Hematopoietic multipotent progenitor cell treated with erythropoietin and hydrocortisone succinate and interleukin-3 and kit ligand, for 8 days (in vitro differentiated cells): Measurements from ENCODE around the gene DEPDC7.

Experiments
- DNase-seq: peaks from one replicate; pipeline ENCODE4 v3.0.0-alpha.2; 2015

Gene DEPDC7

GRCh38 chr11:33063326-33063881, 47.7 kb downstream of the DEPDC7 start:
- peak; percentile 7 for DNase-seq

DNA sequence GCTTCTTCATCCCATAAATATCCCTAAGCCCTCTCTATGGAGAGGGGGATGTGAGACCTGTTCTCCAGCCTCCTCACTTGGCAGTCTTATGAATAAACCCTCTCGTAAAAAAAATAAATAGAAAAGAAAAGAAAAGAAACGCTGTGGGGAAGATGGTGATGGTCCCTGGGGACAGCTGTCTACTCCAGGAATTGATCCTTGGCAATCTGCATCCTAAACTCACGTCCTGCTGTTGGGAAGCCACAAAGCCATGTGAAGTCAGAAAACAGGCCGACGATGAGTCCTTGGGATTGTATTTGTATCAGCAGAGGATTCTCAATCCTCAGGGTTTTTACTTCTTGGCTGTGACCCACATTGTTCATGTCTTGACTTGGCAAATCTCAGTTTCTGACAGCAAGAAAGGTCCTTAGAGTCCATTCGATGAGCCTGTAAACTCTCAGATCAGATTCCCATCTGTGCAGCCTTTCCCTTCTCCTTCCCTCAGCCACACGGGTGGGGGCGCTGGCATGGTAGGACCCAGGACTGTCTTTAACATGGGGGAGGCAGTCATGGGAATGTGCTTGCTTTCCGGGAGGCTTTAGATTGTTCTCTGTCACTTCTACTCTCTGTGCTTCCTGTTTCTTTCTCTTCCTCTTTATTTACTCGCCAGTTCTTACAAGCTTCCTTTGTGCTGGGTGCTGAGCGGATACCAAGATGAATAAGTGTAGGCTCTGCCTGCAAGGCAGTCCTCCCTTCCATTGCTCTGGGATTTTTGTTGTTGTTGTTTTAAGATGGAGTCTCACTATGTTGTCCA, 48.6 kb downstream of the DEPDC7 start:
- no peak for DNase-seq

DNA sequence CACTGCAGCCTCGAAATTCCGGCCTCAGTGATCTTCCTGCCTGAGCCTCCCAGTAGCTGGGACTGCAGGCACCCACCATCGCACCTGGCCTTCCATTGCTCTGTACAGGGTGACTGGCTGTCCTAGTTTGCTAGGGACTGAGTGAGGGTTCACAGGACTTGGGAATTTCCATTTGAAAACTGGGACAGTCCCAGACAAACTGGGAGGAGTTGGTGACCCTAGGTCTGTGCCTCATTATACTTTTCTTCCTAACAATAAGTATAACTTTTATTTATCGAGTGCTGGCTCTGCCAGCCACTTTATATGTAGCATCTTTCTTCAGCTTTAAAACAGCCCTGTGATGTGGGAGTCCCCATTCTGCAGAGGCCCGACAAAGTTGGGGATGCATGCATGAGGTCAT, 49.2 kb downstream of the DEPDC7 start:
- no peak for DNase-seq

- peak; percentile 67 for DNase-seq
These were observed 49.9 kb downstream of the DEPDC7 start for GRCh38 chr11:33065445-33066178.

DNA sequence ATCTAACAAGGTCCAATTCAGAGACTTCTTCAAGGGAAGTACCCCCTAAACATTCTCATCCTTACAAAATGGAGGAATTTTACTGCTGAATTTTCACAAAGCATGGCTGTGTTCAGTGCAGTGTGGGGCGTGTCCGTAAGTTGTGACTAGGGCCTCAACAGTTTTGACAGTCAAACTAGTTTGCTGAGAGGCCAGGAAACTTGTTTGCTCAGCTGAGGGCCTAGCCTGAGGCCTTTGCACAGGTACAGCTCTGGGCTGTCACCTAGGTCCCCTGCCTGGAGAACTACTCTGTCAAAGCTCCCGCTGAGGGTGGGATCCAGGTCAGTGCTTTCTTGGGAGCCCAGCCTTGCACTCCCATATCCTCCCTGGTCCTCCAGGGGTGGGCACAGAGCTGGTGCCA, 51.6 kb downstream of the DEPDC7 start:
- no peak for DNase-seq

GRCh38 chr11:33068611-33069340, 53.1 kb downstream of the DEPDC7 start:
- no peak for DNase-seq

GRCh38 chr11:33072465-33072864, 56.8 kb downstream of the DEPDC7 start:
- no peak for DNase-seq
